Astrocyte (in vitro differentiated cells and primary cell): ENCODE results near the gene DDTL.
"Not testable (repeated sequence)": the region's sequence is repeated elsewhere in the genome, so short reads cannot be mapped to it uniquely, and the experiment has no call there.

ENCODE experiments used
- EZH2 ChIP-seq: IDR thresholded peaks from 2 replicates; pipeline ENCODE4 v1.6.1; 2012; ENCODE audit warnings: mild to moderate bottlenecking, low read length, inconsistent platforms; ENCODE audit not compliant: insufficient read depth
- TF ChIP-seq, protein P1 (sequence below): IDR thresholded peaks from 2 replicates; pipeline ENCODE4 v1.5.1; 2011; ENCODE audit warnings: low read depth, mild to moderate bottlenecking, inconsistent platforms, low read length, moderate library complexity; ENCODE audit not compliant: insufficient read depth

DNA sequence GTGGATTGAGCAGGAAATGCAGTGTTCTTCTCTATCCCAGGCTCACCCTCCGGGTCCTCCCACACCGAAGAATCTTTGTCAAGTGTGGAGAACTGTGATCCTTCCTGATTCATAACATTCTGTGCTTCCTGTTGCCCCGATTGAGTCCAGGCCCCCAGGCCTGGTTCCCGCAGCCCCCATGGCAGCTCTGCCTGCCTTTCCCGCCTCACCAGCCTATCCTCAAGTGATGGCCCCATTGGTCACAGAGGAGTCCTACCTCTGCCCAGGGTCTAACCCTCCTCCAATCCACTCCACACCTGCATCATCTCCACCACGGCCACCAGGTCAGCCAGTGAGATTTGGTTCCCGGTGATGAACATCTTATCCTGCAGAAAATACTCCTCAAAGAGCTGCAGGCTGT, 33.1 kb downstream of the DDTL start:
- TF ChIP-seq, protein P1, sequence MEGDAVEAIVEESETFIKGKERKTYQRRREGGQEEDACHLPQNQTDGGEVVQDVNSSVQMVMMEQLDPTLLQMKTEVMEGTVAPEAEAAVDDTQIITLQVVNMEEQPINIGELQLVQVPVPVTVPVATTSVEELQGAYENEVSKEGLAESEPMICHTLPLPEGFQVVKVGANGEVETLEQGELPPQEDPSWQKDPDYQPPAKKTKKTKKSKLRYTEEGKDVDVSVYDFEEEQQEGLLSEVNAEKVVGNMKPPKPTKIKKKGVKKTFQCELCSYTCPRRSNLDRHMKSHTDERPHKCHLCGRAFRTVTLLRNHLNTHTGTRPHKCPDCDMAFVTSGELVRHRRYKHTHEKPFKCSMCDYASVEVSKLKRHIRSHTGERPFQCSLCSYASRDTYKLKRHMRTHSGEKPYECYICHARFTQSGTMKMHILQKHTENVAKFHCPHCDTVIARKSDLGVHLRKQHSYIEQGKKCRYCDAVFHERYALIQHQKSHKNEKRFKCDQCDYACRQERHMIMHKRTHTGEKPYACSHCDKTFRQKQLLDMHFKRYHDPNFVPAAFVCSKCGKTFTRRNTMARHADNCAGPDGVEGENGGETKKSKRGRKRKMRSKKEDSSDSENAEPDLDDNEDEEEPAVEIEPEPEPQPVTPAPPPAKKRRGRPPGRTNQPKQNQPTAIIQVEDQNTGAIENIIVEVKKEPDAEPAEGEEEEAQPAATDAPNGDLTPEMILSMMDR, result not testable (repeated sequence)
- not testable (repeated sequence) for TF ChIP-seq EZH2
